Large intestine (tissue), 3 donors: ENCODE measurements around the gene KRT6A. TPM values are rescaled to one million over a fixed set of nuclear protein-coding genes. Genes with fewer than 3 reads are reported as not detected.

Experiments used
- DNase-seq, 2 donors: peaks; one replicate each; pipeline versions ENCODE4 v3.0.0 to v3.0.0-alpha.2; 2013
- H3K27ac ChIP-seq: one replicate; pipeline ENCODE4 v1.5.1; 2013; ENCODE audit warnings: low read length
- H3K27me3 ChIP-seq: 2 replicates; pipeline ENCODE4 v1.6.1; 2013; ENCODE audit warnings: low read length; ENCODE audit not compliant: control insufficient read depth, insufficient read depth
- H3K36me3 ChIP-seq: 2 replicates; pipeline ENCODE4 v1.6.1; 2013; ENCODE audit warnings: low read length; ENCODE audit not compliant: control insufficient read depth, insufficient read depth
- H3K4me1 ChIP-seq: one replicate; pipeline ENCODE4 v1.6.1; 2013; ENCODE audit warnings: low read length; ENCODE audit not compliant: control insufficient read depth, insufficient read depth
- H3K4me3 ChIP-seq: one replicate; pipeline ENCODE4 v1.5.1; 2013; ENCODE audit warnings: low read length
- H3K9me3 ChIP-seq: one replicate; pipeline ENCODE4 v1.6.1; 2013; ENCODE audit warnings: mild to moderate bottlenecking, low read depth, low read length, moderate library complexity; ENCODE audit not compliant: control insufficient read depth
- WGBS: methylation state at CpG from one replicate; pipeline ENCODE4 v1.1.5; 2013; ENCODE audit warnings: low lambda C conversion rate; ENCODE audit not compliant: insufficient coverage; 5-methylcytosine and 5-hydroxymethylcytosine counted together
- polyA plus RNA-seq: library from polyadenylated mRNA; unstranded; fragments of 120-200 nt; gene quantifications from one replicate; pipeline ENCODE4 v1.2.1, GENCODE V29; 2013

KRT6A gene
- polyA plus RNA-seq, 1 donor, result 0.01 TPM

DNA sequence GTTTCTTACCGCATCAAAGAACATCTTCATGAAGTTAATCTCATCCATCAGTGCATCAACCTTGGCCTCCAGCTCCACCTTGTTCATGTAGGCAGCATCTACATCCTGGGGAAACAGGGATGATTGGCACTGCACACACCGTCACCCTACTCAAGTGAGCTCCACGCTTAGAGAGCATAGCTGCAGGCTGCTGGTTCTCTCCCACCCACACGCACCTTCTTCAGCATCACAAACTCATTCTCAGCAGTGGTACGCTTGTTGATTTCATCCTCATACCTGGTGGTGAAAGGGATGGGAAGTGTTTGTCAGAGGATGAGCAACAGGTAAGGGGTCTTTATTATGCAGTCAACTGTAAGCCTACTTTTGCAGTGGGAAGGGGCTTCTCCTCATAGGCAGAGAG lies 24.8 kb upstream of the KRT6A start:
- H3K4me1 ChIP-seq, result peaks cover 7% of the 10 kb centered on the region
- no CpG with 5 or more reads among the region's 5 CpGs for WGBS
- H3K4me3 ChIP-seq, result no peak overlapping the region
- no peaks in the 10 kb centered on the region for H3K9me3 ChIP-seq
- H3K27ac ChIP-seq, result no peak overlapping the region
- H3K36me3 ChIP-seq, result no peaks in the 10 kb centered on the region
- DNase-seq, result no peak
- no peaks in the 10 kb centered on the region for H3K27me3 ChIP-seq

DNA sequence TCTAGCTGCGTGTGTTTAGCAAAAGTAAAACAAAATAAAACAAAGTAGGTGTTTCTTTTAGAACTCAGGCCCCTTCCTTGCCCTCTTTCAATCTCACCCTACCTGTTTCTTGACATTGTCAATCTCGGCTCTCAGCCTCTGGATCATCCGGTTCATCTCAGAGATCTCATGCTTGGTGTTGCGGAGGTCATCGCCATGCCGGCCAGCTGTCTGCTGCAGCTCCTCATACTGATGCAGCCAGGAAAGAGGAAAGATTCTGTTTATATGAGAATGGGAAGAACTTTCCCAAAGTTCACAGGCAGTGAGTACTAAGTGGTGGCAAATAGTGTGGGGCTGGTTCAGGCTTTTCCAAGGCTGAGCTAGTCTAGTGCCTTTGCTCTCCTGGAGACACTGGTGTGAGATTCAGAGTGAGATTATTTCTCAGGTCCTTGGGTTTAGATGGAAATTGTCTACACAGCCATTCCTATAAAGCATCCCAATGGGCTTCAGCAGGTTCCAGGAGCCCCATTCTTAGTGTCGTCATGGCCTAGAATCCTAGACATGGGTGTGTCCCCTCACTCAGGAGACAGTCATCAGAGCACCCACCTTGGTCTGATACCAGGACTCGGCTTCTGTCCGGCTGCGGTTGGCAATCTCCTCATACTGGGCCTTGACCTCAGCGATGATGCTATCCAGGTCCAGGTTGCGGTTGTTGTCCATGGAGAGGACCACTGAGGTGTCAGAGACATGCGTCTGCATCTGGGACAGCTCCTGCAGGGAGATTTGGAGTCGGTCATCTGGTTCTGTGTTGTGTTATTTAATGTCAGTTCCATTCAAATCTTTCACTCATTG lies 24.2 kb upstream of the KRT6A start:
- Histone ChIP-seq H3K4me1 (peaks cover 7% of the 10 kb centered on the region), H3K4me3 (no peak overlapping the region), H3K27ac (no peak overlapping the region), H3K9me3 (no peaks in the 10 kb centered on the region), H3K36me3 (no peaks in the 10 kb centered on the region), H3K27me3 (no peaks in the 10 kb centered on the region)
- no peak for DNase-seq
- 100% methylated on average over 1 of the region's 14 CpGs for WGBS

DNA sequence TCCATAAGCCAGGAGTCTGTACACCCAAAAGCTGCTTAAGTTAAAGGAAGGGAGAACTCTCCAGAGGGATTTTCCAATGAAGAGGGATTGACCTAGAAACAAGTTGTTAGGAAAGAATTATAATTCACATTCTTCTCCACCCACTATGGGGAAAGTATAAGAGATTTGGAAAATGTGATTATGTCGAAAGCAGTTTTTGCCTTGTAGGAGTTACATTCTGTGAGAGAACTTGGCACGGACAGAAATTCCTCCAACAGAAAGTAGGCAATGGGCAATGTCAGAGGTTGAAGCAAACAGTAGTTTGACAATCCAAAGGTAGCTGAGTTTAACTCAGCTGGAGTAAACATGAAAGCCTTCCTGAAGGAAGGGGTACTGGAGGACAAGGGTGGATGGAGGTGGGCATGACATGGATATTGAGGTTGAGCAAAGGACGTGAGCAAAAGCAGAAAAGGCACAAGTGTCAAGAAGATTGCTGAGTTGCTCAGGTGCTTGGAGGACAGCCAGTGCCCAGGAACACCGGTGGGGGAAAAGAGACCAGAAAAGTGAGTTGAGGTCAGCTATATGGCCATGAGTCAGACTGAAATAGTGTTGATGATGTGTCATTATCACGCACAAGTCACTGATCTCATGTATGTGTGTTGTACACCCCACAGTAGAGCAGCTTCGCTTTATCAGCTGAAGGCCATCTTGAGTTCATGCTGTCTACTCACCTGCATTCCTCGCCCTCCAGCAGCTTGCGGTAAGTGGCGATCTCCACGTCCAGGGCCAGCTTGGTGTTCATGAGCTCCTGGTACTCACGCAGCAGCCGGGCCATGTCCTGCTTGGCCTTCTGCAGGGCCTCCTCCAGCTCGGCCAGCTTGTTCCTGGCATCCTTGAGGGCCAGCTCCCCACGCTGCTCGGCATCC lies 23.1 kb upstream of the KRT6A start:
- Histone ChIP-seq H3K4me3 (no peak overlapping the region), H3K36me3 (no peaks in the 10 kb centered on the region), H3K27me3 (no peaks in the 10 kb centered on the region), H3K4me1 (no peaks in the 10 kb centered on the region), H3K27ac (no peak overlapping the region), H3K9me3 (no peaks in the 10 kb centered on the region)
- no peak for DNase-seq
- 83% methylated on average over 2 of the region's 15 CpGs for WGBS

DNA sequence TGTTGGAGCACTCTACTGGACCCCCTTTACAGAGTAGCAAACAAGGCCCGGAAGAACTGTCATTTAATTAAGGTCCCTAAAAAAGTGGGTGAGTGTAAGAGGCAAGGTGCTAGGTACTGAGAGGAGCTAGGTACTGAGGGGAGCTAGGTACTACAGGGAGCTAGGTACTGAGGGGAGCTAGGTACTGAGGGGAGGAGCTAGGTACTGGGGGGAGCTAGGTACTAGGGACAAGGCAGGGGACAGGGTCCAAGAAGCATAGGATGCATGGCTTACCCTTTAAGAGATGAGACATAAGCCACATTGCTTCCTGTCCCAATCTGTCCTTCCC lies 22.2 kb upstream of the KRT6A start:
- H3K4me1 ChIP-seq, result no peaks in the 10 kb centered on the region
- H3K27me3 ChIP-seq, result no peaks in the 10 kb centered on the region
- H3K9me3 ChIP-seq, result no peaks in the 10 kb centered on the region
- DNase-seq, result no peak
- H3K27ac ChIP-seq, result no peak overlapping the region
- 100% methylated on average over 1 of the region's 1 CpG for WGBS
- H3K36me3 ChIP-seq, result no peaks in the 10 kb centered on the region
- no peak overlapping the region for H3K4me3 ChIP-seq

DNA sequence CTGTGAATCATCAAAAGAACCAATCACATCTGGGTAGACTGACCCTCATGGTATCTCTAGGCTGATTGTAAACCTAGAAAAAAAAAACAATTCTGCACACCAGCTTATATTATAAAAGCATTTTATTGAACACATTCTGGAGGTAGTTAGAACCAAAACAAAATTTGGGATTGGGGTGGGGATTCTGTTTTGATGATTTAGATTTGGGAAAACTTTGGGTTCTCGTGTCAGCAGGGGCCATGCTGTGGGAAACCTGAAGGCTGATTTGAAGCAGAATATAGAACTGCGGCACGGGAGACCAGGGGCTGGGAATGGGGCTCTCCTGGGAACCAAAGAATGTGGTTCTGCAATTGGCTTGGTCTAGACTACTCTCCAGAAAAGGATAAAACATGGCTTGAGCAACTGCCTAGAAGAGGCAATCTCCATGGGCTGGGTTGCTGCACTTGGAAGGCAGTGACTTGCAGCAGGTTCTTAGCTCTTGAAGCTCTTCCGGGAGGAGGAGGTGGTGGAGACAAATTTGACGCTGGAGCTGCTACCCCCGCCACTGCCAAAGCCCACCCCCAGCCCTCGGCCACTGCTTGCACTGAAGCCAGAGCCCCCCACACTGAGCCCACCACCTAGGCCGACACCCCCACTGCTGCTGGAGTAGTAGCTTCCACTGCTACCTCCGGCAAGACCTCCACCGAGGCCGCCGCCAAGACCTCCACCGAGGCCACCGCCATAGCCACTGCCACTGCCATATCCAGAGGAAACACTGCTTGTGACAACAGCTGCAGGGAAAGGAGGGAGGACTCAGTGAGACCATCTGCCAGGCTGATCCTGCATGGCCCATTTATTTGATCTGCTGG lies 21.6 kb upstream of the KRT6A start:
- H3K27me3 ChIP-seq, result no peaks in the 10 kb centered on the region
- H3K4me3 ChIP-seq, result no peak overlapping the region
- no peak for DNase-seq
- H3K4me1 ChIP-seq, result no peaks in the 10 kb centered on the region
- no peaks in the 10 kb centered on the region for H3K9me3 ChIP-seq
- no peak overlapping the region for H3K27ac ChIP-seq
- no CpG with 5 or more reads among the region's 14 CpGs for WGBS
- H3K36me3 ChIP-seq, result no peaks in the 10 kb centered on the region

DNA sequence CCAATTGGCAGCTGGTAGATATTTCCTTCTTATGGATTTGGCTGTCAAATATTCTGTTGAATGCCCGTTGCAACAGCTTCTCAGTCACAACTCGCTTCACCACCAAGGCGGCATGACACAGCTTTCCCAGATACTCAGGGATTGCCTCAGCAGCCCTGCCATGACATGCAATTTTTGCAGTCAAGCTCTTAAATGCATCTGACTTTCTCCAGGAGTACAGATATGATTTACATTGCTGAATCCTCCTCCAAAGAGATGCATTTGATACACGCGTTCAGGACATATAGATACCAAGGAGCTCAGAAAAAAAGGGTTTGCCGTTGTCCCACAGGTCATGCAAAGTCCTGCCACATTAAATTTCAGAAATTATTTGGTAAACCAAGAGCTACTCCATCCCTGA lies 20.7 kb upstream of the KRT6A start:
- H3K27ac ChIP-seq, result no peak overlapping the region
- H3K4me3 ChIP-seq, result no peak overlapping the region
- H3K27me3 ChIP-seq, result no peaks in the 10 kb centered on the region
- 100% methylated on average over 3 of the region's 6 CpGs for WGBS
- no peaks in the 10 kb centered on the region for H3K9me3 ChIP-seq
- no peak for DNase-seq
- no peaks in the 10 kb centered on the region for H3K4me1 ChIP-seq
- no peaks in the 10 kb centered on the region for H3K36me3 ChIP-seq

DNA sequence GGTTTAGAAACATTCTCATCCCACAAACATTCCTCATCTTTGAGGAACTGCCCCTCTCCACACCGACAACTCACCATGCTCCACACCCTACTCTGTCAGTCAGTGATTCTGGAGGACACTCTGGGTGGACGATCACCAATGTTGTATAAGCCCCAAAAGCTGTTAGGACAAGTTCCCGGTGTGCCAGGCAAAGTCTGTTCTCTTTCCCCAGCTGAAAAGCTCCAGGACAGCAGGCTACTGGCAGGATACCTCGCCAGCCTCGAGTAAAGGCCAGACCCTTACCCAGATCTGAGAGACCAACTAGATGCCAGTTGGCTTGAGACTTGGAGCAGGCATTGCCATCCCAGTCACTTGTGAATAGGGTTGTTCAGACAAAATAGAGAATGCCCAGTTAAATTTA lies 15.2 kb upstream of the KRT6A start:
- Histone ChIP-seq H3K4me3 (no peak overlapping the region), H3K27me3 (peaks cover 3% of the 10 kb centered on the region), H3K27ac (no peak overlapping the region), H3K9me3 (no peaks in the 10 kb centered on the region), H3K4me1 (no peaks in the 10 kb centered on the region), H3K36me3 (no peaks in the 10 kb centered on the region)
- 100% methylated on average over 1 of the region's 5 CpGs for WGBS
- no peak for DNase-seq

DNA sequence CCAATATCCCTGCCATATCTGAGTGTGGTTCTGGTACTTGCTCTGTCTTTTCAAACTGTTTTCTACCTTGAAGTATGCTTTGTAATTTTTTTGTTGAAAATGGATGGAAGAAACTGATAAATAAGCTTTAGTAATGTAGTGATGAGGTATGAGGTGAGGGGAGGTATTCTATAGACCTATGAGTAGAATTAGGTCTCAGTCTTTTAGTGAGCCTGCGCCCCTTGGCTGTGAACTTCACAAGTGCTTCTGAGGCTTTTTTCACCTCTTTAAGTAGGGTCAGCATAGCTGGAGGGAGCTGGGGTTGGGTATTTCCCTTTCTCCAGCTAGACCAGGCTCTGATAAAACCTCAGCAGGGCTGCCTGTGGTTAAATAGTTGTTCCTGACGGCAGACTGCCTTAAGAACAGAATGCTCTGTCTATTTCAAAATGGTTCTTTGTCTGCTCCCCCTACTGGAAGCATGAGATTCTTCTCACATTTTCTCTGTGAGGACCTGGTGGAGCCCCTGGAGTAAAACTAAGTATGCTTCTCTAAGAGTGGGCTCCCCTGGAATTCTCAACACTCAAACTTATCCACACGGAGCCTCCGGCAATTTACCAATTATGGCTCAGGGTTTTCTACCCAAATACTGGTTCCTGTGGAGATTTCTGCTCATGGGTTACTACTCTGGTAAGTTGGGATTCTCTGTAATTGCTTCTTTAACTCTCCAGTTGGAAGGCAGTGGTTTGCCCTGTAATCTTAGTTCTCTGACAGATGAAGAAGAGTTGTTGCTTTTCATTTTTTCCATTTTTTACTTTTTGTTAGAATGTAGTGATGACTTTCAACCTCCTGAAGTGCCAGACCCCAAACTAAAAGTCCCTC lies 14.0 kb upstream of the KRT6A start:
- no CpG with 5 or more reads among the region's 4 CpGs for WGBS
- no peaks in the 10 kb centered on the region for H3K4me1 ChIP-seq
- peak in 1 of 2 donors; percentile 29 for DNase-seq
- H3K27ac ChIP-seq, result no peak overlapping the region
- peaks cover 3% of the 10 kb centered on the region for H3K27me3 ChIP-seq
- H3K36me3 ChIP-seq, result no peaks in the 10 kb centered on the region
- H3K9me3 ChIP-seq, result no peaks in the 10 kb centered on the region
- H3K4me3 ChIP-seq, result no peak overlapping the region

DNA sequence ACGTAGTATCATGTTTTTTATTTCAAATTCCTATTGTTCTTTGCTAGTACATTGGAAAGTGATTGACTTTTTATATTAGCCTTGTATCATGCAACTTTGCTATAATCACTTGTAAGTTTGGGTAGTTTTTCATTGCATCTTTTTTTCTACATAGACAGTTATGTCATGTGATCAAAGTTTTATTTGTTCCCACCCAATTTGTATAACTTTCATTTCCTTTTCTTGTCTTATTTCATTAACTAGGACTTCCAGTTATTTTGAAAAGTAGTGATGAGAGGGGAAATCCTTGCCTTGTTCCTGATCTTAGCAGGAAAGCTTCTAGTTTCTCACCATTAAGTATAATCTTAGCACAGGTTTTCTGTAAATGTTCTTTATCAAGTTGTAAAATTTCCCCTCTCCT lies 9.8 kb upstream of the KRT6A start:
- Histone ChIP-seq H3K4me1 (no peaks in the 10 kb centered on the region), H3K27ac (no peak overlapping the region), H3K4me3 (no peak overlapping the region), H3K9me3 (no peaks in the 10 kb centered on the region), H3K27me3 (no peaks in the 10 kb centered on the region), H3K36me3 (no peaks in the 10 kb centered on the region)
- no CpG with 5 or more reads among the region's 1 CpG for whole genome bisulfite sequencing
- DNase-seq, result no peak
